ENCODE data around the gene HSPA12A.

The HSPA12A gene, protein sequence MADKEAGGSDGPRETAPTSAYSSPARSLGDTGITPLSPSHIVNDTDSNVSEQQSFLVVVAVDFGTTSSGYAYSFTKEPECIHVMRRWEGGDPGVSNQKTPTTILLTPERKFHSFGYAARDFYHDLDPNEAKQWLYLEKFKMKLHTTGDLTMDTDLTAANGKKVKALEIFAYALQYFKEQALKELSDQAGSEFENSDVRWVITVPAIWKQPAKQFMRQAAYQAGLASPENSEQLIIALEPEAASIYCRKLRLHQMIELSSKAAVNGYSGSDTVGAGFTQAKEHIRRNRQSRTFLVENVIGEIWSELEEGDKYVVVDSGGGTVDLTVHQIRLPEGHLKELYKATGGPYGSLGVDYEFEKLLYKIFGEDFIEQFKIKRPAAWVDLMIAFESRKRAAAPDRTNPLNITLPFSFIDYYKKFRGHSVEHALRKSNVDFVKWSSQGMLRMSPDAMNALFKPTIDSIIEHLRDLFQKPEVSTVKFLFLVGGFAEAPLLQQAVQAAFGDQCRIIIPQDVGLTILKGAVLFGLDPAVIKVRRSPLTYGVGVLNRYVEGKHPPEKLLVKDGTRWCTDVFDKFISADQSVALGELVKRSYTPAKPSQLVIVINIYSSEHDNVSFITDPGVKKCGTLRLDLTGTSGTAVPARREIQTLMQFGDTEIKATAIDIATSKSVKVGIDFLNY

DNA sequence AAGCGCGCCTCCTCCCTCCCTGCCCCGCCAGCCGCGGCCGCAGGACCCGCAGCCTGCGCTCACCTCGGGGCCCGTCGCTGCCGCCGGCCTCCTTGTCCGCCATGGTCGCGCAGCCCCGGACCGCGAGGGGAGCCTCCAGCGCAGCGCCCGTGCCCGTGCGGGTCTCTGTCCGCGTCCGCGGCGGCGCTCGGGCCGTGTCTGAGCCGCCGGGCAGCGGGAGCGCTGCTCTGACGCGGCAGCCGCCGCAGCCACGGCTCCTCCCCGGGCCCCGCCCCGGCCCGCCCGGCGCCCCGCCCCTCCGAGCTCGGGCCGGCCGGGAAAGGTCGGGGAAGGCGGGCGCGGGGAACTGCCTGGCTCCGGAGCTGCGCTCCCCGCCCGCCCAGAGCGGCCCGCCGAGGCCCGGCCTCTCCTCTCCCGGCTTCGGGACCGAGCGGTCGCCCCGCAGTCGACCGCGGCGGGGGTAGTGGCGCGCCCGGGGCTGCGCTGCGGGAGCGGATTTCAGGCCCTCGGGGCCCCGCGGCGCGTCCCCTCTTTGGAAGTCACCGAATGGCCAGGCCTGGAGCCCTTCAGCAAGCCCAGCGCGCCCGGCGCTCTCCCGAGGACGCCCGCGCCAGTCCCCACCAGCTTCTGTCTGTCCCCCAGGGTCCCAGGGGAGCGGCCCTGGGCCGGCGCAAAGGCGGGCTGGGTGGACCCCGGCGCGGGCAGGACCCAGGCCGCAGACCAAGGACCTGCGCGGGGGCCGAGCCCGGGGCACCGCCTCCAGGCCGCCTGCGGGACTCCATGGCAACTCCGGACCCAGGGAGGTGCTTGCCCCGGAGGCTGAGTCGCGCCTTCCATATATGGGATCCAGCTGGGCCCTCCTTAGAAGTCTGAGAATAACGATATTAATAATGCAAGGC lies at the start of gene HSPA12A:
Gene HSPA12A, minus strand, starts transcription at position 200 of the 899 bp plus-strand sequence. Its CDS starts 97 bp downstream, at position 103.
- peak; percentile 8 for DNase-seq

DNA sequence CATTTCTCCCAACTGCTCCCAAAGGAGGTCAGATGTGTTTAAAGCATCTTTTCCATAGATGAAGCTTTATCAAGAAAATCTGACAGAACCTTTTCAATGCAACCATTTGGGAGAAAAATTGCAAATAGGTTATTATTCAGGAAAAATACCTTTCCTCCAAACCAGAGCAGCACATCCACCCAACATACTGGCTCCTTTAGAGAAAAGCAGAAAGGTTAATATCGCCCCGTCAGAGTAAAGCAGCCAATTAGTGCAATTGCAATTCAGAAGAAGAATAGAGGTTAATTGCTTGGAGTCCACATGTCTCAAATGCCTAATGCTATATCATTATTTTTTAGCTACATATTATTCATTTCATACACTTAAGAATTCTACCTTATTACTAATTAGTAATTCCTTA lies 48.9 kb upstream of the HSPA12A start:
- DNase-seq = no peak

DNA sequence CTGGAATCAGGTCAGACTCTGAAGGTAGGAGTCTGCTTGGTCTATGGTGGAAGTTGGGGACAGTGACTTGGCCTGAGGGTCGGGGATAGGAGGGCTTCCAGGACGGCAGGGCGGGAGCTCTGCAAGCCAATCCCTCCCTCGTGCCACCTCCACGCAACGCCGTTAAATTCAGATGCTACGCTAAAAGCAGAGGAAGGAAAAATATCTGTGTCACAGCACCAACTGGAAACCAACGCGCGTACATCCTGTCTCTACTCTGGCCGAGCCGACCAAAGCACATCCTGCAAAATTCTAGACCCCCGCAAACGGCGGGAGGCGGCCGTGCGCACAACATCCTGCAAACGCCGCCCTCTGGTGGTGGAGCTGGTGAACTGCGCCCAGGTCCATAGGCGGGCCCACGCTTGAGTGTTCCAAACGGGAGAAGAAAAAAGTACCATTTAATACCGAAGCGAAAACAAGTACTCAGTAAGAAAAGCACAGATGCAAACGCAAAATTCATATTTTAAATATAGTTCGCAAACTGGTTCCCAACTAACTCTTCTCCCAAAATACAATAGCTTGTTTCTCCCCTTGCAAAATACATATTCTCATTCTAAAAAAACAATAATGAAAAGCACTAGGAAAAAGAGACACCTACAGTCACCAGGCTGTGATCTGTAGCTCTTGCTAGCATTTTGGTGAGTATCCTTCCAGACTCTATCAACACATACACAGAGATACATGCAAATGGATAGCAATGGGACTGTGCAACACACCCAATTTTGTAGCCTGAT lies 45.7 kb upstream of the HSPA12A start:
- peak; percentile 21 for DNase-seq

GRCh38 chr10:116787053-116787659 lies 44.8 kb upstream of the HSPA12A start:
- no peak for DNase-seq

GRCh38 chr10:116785867-116786266 lies 43.5 kb upstream of the HSPA12A start:
- no peak for DNase-seq

GRCh38 chr10:116785282-116785681 lies 42.9 kb upstream of the HSPA12A start:
- no peak for DNase-seq

- no peak for DNase-seq
Observed at GRCh38 chr10:116784651-116785050, 42.3 kb upstream of the HSPA12A start.

DNA sequence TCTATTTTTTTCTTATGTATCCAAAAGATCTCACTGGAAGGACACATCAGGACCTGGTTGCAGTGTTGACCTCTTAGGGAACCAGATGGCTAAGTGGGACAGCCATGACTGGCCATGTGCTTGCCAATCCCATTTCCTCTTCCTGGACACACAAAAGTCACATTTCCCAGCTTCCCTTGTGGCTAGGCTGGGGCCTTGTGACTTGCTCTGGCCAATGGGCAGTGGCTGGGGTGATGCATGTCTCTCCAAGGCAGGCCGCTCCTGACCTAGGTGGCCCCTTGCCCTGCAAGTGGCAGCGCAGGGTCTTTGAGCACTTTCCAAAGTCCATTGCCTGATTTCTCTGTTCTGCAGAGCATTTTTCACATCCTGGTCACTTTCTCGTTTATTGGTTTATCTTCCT lies 41.7 kb upstream of the HSPA12A start:
- no peak for DNase-seq

DNA sequence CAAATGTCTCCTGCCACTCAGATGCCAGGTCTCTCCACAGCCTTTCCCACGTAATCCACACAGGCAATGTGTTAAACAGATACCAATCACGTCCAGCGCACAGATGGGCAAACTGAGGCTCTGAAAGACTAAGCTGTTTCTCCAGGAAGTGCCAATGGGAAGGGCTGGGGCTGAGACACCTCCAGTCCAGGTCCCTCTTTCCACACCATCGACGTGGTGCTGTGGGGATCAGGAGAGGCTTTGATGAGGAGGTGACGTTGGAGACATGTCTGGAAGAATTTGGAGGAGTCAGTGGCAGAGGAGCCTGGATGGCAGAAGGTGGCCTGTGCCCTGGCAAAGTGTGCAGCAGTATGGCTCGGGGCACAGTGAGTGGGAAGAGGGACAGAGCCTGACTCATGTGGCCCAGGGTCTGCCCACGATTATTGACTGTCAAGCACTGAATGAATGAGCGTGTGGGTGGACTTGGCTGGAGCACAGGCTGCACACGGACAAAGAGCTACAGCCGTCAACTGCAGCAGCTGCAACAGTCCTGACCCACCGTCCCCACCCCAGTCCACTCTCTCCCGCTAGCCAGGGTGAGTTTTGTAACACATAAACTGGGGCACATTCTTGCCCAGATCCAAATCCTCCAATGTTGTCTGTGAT lies 40.8 kb upstream of the HSPA12A start:
- no peak for DNase-seq

DNA sequence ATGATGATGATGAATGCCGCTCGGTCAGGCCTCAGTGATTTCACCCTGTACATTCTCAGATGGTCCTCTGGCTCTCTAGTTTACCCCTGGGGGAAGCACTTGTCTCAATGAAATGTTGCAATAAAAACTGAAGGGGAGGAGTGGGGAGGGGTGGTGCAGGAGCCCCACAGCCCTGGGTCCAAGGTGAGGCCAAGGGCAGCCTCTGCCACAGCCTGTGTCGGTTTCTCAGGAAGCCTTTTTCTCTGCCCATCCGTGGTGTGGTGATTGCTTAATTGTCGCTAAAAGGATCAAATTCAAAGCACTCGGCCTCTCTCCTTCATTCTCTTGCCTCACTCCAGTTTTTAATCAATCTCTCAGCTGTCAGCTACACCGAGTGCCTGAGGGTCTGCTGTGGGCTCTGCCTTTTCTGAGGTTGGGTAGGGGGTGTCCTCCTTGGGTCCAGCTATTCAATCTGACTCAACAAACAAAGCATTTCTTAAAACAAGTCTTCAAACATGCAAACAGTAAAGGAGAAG lies 39.1 kb upstream of the HSPA12A start:
- no peak for DNase-seq

GRCh38 chr10:116780691-116781205 lies 38.4 kb upstream of the HSPA12A start:
- DNase-seq = no peak

DNA sequence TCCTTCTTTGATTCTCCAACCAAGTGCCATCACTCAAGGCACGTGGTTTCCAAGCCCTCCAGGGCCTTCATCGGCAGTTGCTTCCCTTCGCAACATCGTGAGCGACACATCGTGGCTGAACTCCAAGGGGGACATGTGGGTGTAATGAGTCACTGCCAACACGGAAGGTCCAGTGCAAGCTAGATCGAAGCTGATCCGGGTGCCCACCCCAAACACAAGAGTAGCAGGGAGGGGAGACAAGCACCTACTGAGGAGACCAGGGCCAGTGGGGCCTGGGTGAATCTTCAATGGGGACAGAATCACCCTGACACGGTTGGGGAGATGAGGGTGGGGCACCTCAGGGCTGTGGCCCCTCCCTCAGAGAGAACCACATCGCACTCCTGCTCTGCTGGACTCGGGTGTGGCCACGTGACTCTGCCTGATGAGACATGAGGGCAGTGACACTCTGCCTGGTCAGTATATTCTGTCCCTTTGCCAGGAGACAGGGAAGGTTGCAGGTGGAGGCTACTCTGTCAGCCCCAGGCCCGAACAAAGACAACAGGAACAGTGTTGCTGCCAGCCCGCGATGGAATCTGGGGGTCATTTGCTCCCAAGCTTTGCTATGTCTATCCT lies 36.8 kb upstream of the HSPA12A start:
- DNase-seq = no peak

DNA sequence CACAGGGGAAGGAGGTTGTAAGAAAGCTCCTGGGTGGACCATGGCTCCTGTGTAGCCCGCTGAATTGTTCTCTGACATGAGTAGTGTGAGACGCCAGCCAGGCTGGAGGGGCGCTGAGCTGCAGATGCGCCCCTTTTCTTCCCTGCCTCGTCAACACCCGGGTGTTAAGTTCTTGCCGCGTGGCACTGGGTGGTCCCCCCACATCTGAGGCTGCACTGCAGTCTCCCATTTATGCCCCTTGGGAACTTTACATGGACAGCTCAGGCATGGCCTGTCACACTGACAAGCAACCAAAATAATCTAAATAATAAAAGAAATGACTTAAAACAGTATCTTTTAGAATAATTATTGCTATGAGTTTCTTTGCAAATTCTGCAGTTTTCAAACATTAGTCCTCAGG lies 34.6 kb upstream of the HSPA12A start:
- DNase-seq = no peak

DNA sequence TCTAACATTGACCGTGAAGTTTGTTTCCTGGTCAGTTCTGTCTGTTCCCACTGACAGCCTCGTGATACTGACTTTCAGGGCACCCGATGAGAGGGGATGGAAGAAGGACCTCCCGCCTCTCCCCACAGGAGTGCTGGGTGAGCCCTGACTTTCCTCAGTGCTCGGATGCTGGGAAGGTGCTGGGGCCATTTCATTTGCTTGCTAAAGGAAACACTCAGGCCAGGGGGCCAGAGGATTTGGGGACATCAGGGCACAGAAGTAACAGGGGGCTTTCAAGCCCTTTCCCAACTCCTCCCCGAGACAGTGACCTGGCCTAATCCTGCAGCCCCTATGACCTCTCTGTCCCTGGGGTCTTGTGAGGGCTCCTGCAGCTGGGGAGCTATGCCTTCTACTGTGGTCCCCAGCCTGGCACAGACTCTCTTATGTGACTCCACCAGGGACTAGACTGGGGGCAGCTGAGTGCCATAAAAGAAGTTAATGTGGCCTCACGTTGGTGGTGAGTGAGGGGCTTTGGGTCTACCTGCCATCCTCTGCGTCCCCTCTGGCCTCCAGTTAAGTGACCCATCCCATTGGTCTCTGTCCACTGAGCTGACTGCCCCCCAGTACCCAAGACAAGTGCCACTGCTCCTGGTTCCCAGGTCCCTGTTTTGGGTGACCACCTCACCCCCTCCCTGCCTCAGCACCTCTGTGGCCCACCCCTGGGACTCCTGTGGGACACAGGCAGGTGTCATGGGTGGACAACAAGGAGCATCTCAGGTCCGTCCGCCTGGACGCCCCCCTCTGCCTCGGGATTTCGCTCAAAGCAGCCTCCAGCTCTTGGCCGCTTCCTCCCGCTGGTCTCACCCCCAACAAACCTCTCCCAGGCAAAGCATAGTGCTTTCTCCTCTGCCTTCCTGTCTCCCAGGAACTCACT lies 33.4 kb upstream of the HSPA12A start:
- DNase-seq = no peak

GRCh38 chr10:116774728-116775151 lies 32.4 kb upstream of the HSPA12A start:
- DNase-seq = peak; percentile 33

DNA sequence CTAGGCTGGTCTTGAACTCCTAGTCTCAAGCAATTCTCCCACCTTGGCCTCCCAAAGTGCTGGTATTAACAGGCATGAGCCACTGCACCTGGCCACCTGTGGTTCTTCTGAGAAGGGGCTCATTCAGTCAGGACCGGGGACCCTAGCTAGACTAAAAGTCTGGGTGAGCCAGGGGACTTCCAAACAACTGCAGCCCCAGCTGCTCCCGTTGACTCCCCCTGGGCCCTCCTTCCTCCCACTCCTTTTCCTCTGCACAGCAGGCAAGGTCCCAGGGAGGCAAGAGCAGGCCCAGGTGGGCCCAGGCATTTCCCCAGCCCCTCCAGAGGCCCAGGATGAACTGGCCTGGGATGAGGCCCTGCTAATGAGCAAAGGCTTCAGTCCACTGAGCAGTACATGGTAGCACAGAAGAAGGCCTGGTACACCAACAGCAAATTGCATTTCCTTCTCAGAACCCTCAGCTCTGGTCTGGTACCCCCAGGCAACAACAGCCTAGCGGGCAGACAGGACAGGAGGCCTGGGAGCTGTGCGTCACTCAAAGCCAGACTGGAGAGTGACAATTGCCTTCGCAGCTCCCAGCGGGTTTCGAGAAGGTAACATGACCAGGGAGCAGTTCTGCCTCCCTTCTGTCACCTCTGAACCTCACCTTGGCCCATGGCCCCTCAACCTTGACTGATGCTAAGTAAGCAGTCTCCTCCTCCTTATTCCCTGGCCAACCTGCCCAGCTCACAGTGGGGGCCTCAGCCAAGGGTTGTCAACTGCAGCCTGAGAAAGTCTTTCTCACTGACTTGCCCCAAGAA lies 30.7 kb upstream of the HSPA12A start:
- no peak for DNase-seq

GRCh38 chr10:116771959-116772585 lies 29.7 kb upstream of the HSPA12A start:
- DNase-seq = no peak

Measured in COR-L47 (cell line).